Dermis blood vessel endothelial cell (primary cell): ENCODE data around the gene HS3ST4. TPM values are rescaled to one million over a fixed set of nuclear protein-coding genes. Genes with fewer than 3 reads are reported as not detected.
A peak's percentile ranks its signal among the peaks of the same experiment; 100 is the strongest.

Source experiments
- DNase-seq: peaks from one replicate; pipeline ENCODE4 v3.0.0; 2010
- total RNA-seq: library from RNA; depleted of rRNA; stranded (reverse); fragments of >200 nt; gene quantifications from 2 replicates; pipeline ENCODE4 v1.2.3, GENCODE V29; 2014

The HS3ST4 gene
- total RNA-seq, 1 donor from 2014 or later: not detected

DNA sequence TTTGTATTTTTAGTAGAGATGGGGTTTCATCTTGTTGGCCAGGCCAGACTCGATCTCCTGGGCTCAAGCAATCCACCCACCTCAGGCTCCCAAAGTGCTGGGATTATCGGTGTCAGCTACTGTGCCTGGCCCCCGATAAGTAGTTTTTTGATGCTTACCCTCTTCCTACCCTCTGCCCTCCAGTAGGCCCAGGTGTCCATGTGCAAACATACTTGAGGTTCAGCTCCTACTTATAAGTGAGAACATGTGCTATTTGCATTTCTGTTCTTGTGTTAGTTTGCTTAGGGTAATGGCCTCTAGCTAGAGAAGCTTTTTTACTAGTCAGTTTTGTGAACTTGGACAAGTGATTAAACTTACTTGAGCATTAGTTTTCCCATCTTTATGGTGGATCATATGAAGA is 136.8 kb downstream of the HS3ST4 start:
- DNase-seq: no peak

GRCh38 chr16:25832291-25832690 is 140.5 kb downstream of the HS3ST4 start:
- no peak for DNase-seq

- no peak for DNase-seq
Measured at GRCh38 chr16:25834101-25834500, 142.3 kb downstream of the HS3ST4 start.

DNA sequence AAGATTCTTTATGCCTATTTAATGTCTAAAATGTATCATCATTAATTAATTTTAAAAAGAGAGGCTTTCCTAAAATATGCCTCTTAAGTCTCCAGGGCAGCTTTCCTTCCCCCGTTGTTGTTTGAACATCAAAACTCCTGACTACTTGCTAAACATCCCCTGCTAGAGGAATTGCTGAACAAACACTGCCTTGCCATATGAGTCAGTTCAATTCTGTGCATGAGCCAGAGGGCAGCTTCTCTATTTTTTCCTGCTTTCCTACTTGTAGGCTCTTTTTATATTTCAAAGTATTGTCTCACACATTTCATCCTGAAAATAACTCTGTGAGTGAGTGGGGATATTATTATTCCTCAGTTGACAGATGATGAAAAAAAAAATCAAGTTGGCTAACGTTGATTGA is 143.4 kb downstream of the HS3ST4 start:
- DNase-seq: no peak

DNA sequence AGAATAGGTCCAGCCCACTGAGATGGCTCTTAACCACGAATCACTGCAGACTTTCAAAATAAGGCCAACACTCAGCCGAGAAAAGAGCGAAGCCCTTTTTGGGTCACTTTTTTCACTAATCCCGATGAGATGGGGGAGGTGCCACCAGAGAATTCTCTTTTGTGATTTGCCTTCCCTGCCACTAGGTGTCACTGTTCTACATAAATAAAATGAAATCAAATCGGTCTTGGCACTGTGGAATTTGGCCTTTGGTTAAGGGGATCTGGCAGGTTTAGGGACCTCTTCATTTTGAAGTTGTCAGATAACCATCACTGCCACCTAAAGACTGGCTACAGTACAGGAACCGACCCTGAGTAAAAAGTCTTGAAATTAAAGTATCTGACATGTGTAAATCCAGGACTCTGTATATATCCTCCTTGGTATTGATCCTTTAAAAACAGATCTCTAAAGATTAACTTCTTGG is 147.0 kb downstream of the HS3ST4 start:
- DNase-seq: peak; percentile 62

- DNase-seq: no peak
Measured at GRCh38 chr16:25841761-25842160, 150.0 kb downstream of the HS3ST4 start.

DNA sequence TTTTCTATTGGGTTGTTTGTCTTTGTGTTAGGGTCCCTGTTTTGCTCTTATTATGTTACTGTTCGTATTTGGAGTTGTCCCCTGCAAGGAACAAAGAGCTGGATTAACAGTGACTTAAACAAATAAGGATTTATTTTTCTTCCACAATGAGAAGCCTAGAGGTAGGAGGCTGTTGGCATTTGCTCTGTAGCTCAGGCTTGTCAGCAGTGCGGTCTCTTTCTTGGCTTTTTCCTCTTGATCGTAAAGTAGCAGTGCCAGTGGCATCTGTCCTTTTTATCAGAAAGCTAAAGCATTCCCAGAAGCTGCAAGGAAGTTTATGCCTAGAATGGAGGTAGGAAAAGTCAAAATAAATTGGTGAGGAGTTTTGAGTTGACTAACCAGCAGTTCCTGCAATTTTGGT is 154.1 kb downstream of the HS3ST4 start:
- DNase-seq: no peak

DNA sequence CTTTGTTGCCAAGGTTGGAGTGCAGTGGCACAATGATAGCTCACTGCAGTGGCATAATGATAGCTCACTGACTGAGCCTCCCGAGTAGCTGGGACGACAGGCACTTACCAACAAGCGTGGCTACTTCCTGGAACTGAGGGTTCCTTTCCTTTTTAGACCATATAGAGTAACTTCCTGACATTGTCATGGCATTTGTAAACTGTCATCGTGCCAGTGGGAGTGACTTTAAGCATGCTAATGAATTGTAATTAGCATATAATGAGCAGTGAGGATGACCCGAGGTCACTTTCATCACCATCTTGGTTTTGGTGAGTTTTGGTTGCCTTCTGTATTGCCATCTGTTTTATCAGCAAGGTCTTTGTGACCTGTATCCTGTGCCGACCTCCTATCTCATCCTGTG is 162.4 kb downstream of the HS3ST4 start:
- no peak for DNase-seq

DNA sequence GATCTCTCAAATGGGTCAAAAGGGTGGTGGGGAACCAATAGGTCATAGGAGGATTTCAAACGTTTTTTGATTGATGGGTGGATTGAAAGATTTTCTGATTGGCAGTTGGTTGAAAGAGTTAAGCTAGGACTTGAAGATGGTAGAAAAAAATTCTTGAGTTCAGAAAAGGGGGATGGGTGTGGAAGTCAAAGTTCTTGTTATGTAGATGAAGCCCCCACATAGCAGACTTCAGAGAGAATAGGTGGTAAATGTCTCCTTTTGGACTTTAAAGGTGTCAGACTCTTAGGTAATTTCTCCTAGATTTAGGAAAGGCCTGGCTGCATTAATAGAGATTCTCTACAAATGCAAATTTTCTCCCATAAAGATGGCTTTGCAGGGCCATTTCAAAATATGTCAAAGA is 163.3 kb downstream of the HS3ST4 start:
- DNase-seq: no peak

DNA sequence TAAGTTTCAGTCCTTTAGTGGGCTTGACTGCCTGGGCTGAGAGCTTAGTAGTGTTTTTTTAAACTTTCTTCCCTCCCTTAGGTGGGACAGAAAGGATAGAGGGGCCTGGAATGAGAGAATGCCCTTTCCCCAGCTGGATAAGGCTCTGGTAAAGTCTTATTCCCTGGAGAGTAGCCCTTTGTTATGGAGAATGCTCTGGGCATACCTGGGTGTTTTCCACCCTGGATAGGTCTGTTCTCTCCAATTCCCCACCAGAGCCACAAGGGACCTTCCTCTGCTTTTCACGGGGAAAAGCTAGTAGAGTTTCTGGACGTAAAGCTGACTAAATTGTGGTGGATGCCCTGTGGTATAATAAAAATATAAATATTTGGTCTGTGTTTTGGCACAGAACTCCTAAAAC is 164.1 kb downstream of the HS3ST4 start:
- DNase-seq: no peak

GRCh38 chr16:25859645-25860044 is 167.9 kb downstream of the HS3ST4 start:
- DNase-seq: no peak

- DNase-seq: no peak
Measured at GRCh38 chr16:25867041-25867440, 175.3 kb downstream of the HS3ST4 start.

- no peak for DNase-seq
Measured at GRCh38 chr16:25868106-25868505, 176.3 kb downstream of the HS3ST4 start.

GRCh38 chr16:25868706-25869370 is 177.1 kb downstream of the HS3ST4 start:
- no peak for DNase-seq

GRCh38 chr16:25872369-25873070 is 180.8 kb downstream of the HS3ST4 start:
- no peak for DNase-seq

GRCh38 chr16:25874196-25874595 is 182.4 kb downstream of the HS3ST4 start:
- no peak for DNase-seq

GRCh38 chr16:25875956-25876598 is 184.3 kb downstream of the HS3ST4 start:
- DNase-seq: no peak

- DNase-seq: no peak
Measured at GRCh38 chr16:25877103-25877502, 185.3 kb downstream of the HS3ST4 start.

- no peak for DNase-seq
Measured at GRCh38 chr16:25886598-25886997, 194.8 kb downstream of the HS3ST4 start.

GRCh38 chr16:25888868-25889267 is 197.1 kb downstream of the HS3ST4 start:
- DNase-seq: no peak

DNA sequence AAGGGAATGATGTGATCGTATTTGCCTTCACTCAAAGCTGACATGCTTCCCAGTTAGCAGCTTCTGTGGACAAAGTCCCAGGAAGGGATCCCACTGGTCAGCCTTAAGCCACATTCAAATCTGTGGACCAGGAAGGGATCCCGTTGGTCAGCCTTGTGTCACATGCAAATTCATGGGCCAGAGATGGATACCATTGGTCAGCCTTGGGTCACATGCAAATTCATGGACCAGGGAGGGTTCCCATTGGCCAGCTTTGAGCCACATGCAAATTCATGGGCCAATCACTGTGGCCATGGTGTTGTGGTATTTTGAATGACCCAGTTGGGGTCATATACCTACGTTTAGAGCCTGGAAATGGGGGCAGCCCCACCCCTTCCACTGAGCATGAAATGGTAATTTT is 201.6 kb downstream of the HS3ST4 start:
- no peak for DNase-seq

DNA sequence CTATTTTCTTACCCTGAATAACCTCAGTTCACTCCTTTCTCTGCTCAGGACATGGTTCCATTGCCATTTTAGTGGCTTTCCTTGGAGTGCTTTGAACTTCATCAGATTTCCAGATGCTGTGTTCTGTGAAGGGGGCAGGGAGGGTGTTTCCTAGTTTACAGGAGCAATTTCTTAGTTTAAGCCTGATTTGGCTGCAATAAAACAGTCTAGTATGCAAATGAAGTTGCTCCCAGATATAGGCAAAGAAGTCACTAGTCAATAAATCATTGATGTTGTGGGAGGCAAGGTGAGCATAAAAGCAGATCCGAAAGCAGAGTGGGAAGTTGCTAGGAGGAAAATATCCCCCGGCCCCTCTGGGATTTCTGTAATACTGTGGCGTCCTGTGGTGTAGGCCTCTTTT is 202.3 kb downstream of the HS3ST4 start:
- no peak for DNase-seq

DNA sequence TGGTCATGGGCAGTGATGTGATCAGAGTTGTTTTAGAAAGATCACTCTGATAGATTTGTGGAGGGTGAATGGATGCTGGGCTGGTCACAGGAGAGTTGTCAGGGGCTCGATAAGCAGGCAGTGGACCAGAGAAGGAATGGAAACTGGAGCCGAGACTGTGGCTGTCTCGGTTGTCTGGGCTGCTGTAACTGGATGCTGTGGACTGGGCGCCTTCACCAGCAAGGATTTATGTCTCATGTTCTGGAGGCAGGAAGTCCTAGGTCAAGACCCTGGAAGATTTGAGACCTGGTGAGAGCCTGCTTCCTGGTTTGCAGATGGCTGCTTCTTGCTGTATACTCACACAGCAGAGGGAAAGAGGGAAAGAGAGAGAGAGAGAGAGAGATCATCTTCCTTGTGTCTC is 203.6 kb downstream of the HS3ST4 start:
- no peak for DNase-seq

DNA sequence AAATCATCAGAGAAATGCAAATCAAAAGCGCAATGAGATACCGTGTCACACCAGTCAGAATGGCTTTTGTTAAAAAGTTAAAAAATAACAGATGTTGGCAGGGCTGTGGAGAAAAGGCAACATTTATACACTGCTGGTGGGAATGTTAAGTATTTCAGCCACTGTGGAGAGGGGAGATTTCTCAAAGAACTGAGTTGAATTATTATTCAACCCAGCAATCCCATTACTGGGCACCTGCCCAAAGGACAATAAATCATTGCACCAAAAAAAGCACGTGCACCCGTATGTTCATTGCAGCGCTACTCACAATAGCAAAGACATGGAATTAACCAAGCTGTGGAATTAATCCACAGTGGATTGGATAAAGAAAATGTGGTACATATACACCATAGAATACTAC is 204.7 kb downstream of the HS3ST4 start:
- no peak for DNase-seq
